Measurements from ENCODE around the gene CFAP77. TPM values are rescaled to one million over a fixed set of nuclear protein-coding genes. Genes with fewer than 3 reads are reported as not detected.

CFAP77 gene
- total RNA-seq, 4 donors from 2014 or later = not detected

GRCh38 chr9:132516911-132517310, 106.9 kb downstream of the CFAP77 start:
- DNase-seq (ENCODE audit: low spot score in 2 of 2) = no peak
- intact Hi-C loops (cut with DNase I; ENCODE audit: low total_unique reads) = loop anchor here (2.0 kb wide), 1 partner anchor 450 kb away; no protein-coding TSS in a partner anchor
- no peak overlapping the region for H3K4me3 ChIP-seq (ENCODE audit: low read depth, poor library complexity, severe bottlenecking)
- 28 to 40% methylated on average over 18 of the region's 18 CpGs for WGBS, 2 donors
- TF ChIP-seq CTCF (IDR thresholded peaks at IDR 0.05) = no peak

DNA sequence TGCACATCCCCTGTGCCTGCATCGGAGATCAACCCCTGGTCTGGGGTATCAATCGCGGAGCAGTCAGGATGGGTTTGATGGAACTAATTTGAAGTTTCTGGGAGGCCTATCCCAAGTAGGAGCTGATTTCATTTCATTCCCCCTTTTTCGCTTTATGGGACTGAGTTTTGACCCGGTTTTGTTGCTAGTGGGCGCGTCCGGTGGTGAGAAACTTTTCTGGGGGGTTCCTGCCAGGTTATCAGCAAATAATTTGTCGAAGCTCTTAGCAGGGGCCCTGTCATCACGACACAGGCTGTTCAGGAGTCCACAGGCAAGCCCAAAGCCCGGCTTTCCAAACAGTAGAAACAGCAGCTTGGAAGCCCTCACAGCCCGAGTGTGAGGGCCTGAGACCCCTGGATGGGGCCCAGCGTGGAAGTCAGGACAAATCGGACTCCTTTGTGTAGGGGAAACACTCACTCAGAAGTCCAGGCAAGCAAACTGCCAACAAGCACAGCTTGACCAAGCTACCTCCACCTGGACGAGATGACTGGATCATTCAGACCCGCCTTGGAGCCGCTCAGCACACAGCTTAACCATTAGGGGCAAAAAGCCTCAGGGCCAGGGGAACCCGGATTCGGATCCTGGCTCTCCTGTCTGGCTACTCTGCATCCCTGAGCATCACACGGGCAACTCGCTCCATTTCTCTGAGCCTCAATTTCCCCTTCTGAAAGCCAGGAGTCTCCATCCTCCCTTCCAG, 108.0 kb downstream of the CFAP77 start:
- no peak for TF ChIP-seq POLR2A (IDR thresholded peaks at IDR 0.05)
- TF ChIP-seq CTCF (IDR thresholded peaks at IDR 0.05) = no peak
- WGBS, 2 donors = 82 to 87% methylated on average over 21 of the region's 21 CpGs
- DNase-seq (ENCODE audit: low spot score in 2 of 2) = no peak
- H3K4me3 ChIP-seq (ENCODE audit: low read depth, poor library complexity, severe bottlenecking) = no peak overlapping the region
- intact Hi-C loops (cut with DNase I; ENCODE audit: low total_unique reads) = loop anchor here (2.0 kb wide), 1 partner anchor 449 kb away; no protein-coding TSS in a partner anchor

DNA sequence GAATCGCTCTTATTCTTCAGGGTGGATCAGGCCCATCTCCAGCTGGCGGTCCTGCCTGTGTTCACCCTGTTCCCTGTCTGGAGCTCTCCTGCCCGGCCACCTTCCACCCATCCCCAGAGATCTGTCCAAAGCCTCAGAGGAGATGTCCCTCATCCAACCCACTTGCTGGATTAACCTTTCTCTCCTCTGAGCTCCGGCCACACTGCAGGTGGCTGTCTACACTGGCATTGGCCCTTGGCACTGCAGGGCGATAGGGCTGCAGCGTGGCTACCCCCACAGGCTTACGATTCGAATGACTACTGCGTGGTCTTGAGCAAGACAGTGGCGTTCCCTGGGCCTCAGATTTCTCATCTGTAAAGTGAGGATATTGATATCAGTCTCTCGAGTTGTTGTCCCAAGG, 108.6 kb downstream of the CFAP77 start:
- intact Hi-C loops (cut with DNase I; ENCODE audit: low total_unique reads) = no loop called here
- WGBS, 2 donors = 78 to 83% methylated on average over 11 of the region's 11 CpGs
- no peak for DNase-seq (ENCODE audit: low spot score in 2 of 2)
- TF ChIP-seq CTCF (IDR thresholded peaks at IDR 0.05) = no peak
- no peak for TF ChIP-seq POLR2A (IDR thresholded peaks at IDR 0.05)
- H3K4me3 ChIP-seq (ENCODE audit: low read depth, poor library complexity, severe bottlenecking) = no peak overlapping the region

DNA sequence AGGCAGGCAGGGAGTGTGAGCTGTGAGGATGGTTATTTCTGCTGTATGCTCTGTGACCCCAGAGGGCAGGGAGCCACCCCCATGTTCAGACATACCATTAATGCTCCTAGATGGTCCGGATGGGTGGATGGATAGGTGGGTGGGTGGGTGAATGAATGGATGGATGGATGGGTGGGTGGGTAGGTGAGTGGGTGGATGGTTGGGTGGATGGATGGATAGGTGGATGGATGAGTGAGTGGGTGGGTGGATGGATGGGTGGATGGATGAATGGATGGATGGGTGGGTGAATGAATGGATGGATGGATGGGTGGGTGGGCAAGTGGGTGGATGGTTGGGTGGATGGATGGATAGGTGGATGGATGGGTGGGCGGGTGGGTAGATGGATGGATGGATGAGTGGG, 109.0 kb downstream of the CFAP77 start:
- 52 to 74% methylated on average over 2 of the region's 2 CpGs for WGBS, 2 donors
- H3K4me3 ChIP-seq (ENCODE audit: low read depth, poor library complexity, severe bottlenecking) = no peak overlapping the region
- TF ChIP-seq CTCF (IDR thresholded peaks at IDR 0.05) (no peak), POLR2A (IDR thresholded peaks at IDR 0.05) (no peak)
- intact Hi-C loops (cut with DNase I; ENCODE audit: low total_unique reads) = no loop called here
- DNase-seq (ENCODE audit: low spot score in 2 of 2) = no peak

DNA sequence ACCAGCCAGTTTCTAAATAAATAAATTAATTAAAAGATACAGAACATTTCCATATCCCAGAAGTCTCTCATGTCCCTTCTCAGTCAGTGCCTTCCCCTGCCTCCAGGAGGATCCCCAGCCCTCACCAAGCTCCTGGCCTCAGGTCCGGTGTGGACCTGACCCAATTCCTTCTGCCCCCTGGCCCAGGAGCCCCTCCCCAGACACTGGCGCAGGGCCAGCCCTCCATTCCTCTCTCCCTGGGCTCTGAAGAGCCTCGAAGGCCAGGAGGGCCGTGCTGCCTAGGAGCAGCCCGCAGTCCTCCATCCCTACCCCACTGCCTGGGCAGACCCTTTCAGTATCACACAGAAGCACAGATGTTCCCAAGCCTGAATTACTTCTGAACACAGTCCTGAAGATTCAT, 110.6 kb downstream of the CFAP77 start:
- DNase-seq (ENCODE audit: low spot score in 2 of 2) = no peak
- H3K4me3 ChIP-seq (ENCODE audit: low read depth, poor library complexity, severe bottlenecking) = no peak overlapping the region
- WGBS, 2 donors = 73 to 81% methylated on average over 5 of the region's 5 CpGs
- no peak for TF ChIP-seq CTCF (IDR thresholded peaks at IDR 0.05)
- no peak for TF ChIP-seq POLR2A (IDR thresholded peaks at IDR 0.05)
- intact Hi-C loops (cut with DNase I; ENCODE audit: low total_unique reads) = no loop called here
